ENCODE data around the gene HMCN2. TPM values are rescaled to one million over a fixed set of nuclear protein-coding genes. Genes with fewer than 3 reads are reported as not detected.

HMCN2 gene
- total RNA-seq, 1 experiment from 2014 or later: not detected

- CTCF ChIA-PET: no interaction called here
- H3K27ac Mint-ChIP-seq (ENCODE audit: low read depth, unreplicated experiment): no peak overlapping the region
- DNase-seq (ENCODE audit: unreplicated experiment): no peak
- no peaks in the 10 kb centered on the region for H3K9me3 Mint-ChIP-seq (ENCODE audit: unreplicated experiment)
- BruUV-seq (replicated peaks): no TSS peak
- H3K36me3 Mint-ChIP-seq (ENCODE audit: insufficient read depth, unreplicated experiment): no peaks in the 10 kb centered on the region
- POLR2A ChIA-PET: no interaction called here
- no peaks in the 10 kb centered on the region for H3K27me3 Mint-ChIP-seq (ENCODE audit: insufficient read depth, unreplicated experiment)
- intact Hi-C loops (cut with micrococcal nuclease): no loop called here
- H3K4me1 Mint-ChIP-seq (ENCODE audit: insufficient read depth, unreplicated experiment): peaks cover 5% of the 10 kb centered on the region
- H3K4me3 Mint-ChIP-seq (ENCODE audit: unreplicated experiment): no peak overlapping the region
- TF ChIP-seq CTCF (IDR thresholded peaks at IDR 0.05; ENCODE audit: unreplicated experiment): no peak
Measured at GRCh38 chr9:130407916-130408663, 142.5 kb downstream of the HMCN2 start.

DNA sequence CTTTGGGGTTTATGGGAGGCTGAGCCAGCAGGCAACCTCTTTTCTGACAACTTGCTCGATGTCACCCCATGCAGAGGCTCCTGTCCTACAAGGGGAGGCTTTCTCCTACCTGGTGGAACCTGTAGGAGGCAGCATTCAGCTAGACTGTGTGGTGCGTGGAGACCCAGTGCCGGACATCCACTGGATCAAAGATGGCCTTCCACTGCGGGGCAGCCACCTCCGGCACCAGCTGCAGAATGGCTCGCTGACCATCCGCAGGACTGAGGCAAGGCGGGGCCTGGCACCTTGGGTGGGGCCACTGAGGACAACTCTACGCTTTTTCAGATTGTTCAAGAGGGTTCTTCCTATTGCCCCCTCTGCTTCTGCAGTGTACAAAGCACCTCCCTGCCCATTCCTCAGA lies 143.1 kb downstream of the HMCN2 start:
- POLR2A ChIA-PET: no interaction called here
- no peak for TF ChIP-seq CTCF (IDR thresholded peaks at IDR 0.05; ENCODE audit: unreplicated experiment)
- H3K27ac Mint-ChIP-seq (ENCODE audit: low read depth, unreplicated experiment): no peak overlapping the region
- no peaks in the 10 kb centered on the region for H3K36me3 Mint-ChIP-seq (ENCODE audit: insufficient read depth, unreplicated experiment)
- CTCF ChIA-PET: no interaction called here
- no peaks in the 10 kb centered on the region for H3K27me3 Mint-ChIP-seq (ENCODE audit: insufficient read depth, unreplicated experiment)
- no TSS peak for BruUV-seq (replicated peaks)
- H3K4me3 Mint-ChIP-seq (ENCODE audit: unreplicated experiment): no peak overlapping the region
- intact Hi-C loops (cut with micrococcal nuclease): no loop called here
- H3K4me1 Mint-ChIP-seq (ENCODE audit: insufficient read depth, unreplicated experiment): peaks cover 5% of the 10 kb centered on the region
- no peaks in the 10 kb centered on the region for H3K9me3 Mint-ChIP-seq (ENCODE audit: unreplicated experiment)
- no peak for DNase-seq (ENCODE audit: unreplicated experiment)

GRCh38 chr9:130409246-130409645 lies 143.7 kb downstream of the HMCN2 start:
- Mint-ChIP-seq H3K27ac (ENCODE audit: low read depth, unreplicated experiment) (no peak overlapping the region), H3K9me3 (ENCODE audit: unreplicated experiment) (no peaks in the 10 kb centered on the region), H3K27me3 (ENCODE audit: insufficient read depth, unreplicated experiment) (no peaks in the 10 kb centered on the region), H3K36me3 (ENCODE audit: insufficient read depth, unreplicated experiment) (no peaks in the 10 kb centered on the region), H3K4me1 (ENCODE audit: insufficient read depth, unreplicated experiment) (peaks cover 5% of the 10 kb centered on the region), H3K4me3 (ENCODE audit: unreplicated experiment) (no peak overlapping the region)
- ChIA-PET POLR2A (no interaction called here), CTCF (no interaction called here)
- intact Hi-C loops (cut with micrococcal nuclease): no loop called here
- DNase-seq (ENCODE audit: unreplicated experiment): no peak
- no TSS peak for BruUV-seq (replicated peaks)
- no peak for TF ChIP-seq CTCF (IDR thresholded peaks at IDR 0.05; ENCODE audit: unreplicated experiment)

DNA sequence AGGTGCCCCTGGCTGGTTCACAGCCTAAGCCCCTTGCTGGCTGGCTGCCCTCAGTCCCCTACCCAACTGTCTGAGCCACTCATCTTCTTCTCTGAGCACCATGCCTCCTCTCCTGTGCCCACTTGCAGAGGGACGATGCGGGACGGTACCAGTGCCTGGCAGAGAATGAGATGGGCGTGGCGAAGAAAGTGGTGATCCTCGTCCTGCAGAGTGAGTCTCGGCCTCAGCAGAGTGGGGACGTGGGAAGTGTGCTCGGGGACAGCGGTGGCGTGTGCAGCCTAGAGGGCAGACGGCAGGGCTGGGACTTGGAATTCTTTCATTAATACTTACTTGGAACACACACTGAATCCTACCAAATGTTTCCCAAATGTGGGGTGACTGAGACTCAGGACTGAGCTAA lies 144.9 kb downstream of the HMCN2 start:
- POLR2A ChIA-PET: no interaction called here
- no TSS peak for BruUV-seq (replicated peaks)
- Mint-ChIP-seq H3K4me3 (ENCODE audit: unreplicated experiment) (no peak overlapping the region), H3K4me1 (ENCODE audit: insufficient read depth, unreplicated experiment) (peaks cover 5% of the 10 kb centered on the region), H3K9me3 (ENCODE audit: unreplicated experiment) (no peaks in the 10 kb centered on the region), H3K36me3 (ENCODE audit: insufficient read depth, unreplicated experiment) (no peaks in the 10 kb centered on the region), H3K27me3 (ENCODE audit: insufficient read depth, unreplicated experiment) (no peaks in the 10 kb centered on the region), H3K27ac (ENCODE audit: low read depth, unreplicated experiment) (no peak overlapping the region)
- intact Hi-C loops (cut with micrococcal nuclease): no loop called here
- DNase-seq (ENCODE audit: unreplicated experiment): no peak
- CTCF ChIA-PET: no interaction called here
- no peak for TF ChIP-seq CTCF (IDR thresholded peaks at IDR 0.05; ENCODE audit: unreplicated experiment)
